Frontal cortex (tissue), 4 donors: Measurements from ENCODE around the gene INSIG1. TPM values are rescaled to one million over a fixed set of nuclear protein-coding genes. Genes with fewer than 3 reads are reported as not detected.

Experiments
- DNase-seq, 2 donors: peaks; one replicate each; pipeline ENCODE4 v3.0.0; 2012; ENCODE audit warnings: low spot score in 2 of 2
- FAIRE-seq: peaks from 2 replicates; lab custom pipeline; 2012; peaks lifted over from hg19 to GRCh38; lab: Jason Lieb, UNC
- total RNA-seq: library from RNA; depleted of rRNA; stranded (reverse); fragments of >200 nt; gene quantifications from one replicate; pipeline ENCODE4 v1.2.3, GENCODE V29; 2014
- donor health status: control.
- donor health status: control.
- donor health status: control.

Gene INSIG1
- total RNA-seq, 1 donor from 2014 or later = 105 TPM

GRCh38 chr7:155298288-155298833 is 683 bp downstream of the INSIG1 start:
- FAIRE-seq = no peak
- DNase-seq = no peak

DNA sequence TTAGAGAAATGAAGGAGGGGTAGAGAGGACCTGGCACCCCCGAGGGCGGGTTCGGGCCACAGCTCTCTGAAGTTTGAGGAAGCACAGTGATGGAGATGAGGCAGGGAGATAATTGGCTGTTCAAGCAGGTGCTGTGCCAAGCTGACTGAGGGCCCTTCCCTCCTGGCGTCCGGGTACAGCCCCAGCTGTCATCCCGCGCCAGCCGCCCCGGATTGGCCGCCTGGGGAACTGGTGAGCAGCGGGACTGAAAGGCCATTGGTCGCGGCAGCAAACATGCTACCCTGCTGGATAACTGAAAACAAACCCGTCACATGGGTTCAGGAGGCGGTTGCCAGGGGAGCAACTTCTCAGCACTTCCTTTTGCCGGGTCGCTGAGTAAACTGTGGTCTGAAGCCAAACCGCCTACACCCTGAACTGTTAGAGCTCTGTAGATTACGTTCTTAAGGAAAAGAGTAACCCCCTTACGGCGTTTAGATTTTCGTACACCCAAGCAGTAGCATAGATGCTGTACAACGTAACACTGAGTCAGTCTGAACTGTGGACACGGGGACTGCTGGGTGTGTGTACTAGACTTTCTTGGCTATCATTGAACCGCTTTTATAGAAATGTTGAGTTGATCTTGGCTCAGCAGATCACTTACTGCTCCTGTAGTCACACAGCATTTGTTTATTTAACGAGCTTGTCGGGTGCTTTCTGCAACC is 1.3 kb downstream of the INSIG1 start:
- FAIRE-seq = peak; percentile 79
- peak; percentile 85 to 87 for DNase-seq

GRCh38 chr7:155299535-155300202 is 2.0 kb downstream of the INSIG1 start:
- DNase-seq (no peak), FAIRE-seq (no peak)

DNA sequence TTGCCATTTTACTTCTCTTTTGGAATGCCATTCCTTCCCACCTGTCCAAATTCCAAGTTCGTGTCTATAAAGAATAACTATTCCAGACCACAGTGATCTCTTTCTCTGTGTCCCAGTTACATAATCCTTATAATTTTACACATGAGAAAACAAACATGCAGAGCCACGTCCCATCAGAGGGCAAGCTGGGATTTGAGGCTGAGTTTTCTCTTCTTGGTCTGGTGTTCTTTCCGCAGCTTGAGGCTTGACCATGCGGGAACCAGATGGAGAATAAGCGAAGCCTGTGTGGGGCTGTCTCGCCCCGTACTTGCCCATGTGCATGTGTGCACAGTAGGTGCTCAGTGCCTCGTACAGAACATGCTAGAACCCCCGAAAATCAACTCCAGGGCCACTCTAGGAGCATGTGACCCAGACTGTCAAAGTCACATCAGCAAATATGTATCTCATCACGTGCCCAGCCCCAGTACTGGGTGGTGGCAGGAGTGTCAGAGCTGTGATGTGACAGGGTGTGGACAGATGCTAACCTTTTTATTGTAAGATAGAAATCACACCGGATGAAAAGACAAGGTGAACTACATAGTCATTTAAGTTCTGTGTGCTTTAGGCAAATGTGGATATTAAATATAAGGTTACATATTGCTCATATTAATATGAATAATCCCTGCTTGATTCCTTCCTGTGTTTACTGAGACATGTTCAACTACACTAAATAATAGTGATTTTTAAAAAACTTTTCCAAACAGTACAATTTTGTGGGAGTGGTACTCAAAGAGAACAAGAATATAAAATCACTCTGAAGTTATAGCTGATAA is 3.2 kb downstream of the INSIG1 start:
- FAIRE-seq (no peak), DNase-seq (no peak)

GRCh38 chr7:155303039-155303593 is 5.4 kb downstream of the INSIG1 start:
- no peak for DNase-seq
- FAIRE-seq = no peak

- FAIRE-seq = no peak
- DNase-seq = no peak
These were observed 6.2 kb downstream of the INSIG1 start for GRCh38 chr7:155303897-155304296.

DNA sequence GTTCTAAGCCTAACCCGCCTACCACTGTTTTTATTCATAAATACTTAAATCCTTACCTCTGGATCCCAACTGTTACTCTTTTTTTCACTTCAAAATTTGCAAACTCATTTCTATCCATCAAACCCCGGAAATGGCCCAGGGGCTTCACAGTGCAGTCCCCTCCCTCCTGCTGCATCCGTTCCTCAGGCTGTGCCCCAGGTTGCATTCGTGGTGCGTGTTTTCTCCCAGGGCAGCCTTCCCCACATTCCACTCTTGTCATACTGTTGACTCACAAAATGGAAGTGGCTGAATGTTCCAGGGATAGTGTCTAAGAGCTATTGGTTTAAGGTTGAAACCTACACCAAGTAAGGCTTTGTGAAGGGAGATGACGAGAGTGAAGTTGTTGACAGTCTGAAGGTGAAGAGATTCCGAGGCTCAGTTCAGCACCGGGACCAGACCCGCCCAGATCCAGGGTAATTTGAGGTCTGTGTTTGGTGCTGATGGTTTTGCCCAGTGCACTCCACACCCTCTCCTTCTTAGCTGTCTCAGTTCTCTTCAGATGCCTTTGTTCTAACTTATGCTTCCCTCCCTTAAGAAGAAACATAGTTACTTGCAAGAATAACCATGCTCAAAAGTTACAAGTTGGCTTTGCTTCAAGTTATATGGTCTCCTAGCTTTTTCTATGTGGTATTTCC is 7.7 kb downstream of the INSIG1 start:
- FAIRE-seq (no peak), DNase-seq (no peak)

DNA sequence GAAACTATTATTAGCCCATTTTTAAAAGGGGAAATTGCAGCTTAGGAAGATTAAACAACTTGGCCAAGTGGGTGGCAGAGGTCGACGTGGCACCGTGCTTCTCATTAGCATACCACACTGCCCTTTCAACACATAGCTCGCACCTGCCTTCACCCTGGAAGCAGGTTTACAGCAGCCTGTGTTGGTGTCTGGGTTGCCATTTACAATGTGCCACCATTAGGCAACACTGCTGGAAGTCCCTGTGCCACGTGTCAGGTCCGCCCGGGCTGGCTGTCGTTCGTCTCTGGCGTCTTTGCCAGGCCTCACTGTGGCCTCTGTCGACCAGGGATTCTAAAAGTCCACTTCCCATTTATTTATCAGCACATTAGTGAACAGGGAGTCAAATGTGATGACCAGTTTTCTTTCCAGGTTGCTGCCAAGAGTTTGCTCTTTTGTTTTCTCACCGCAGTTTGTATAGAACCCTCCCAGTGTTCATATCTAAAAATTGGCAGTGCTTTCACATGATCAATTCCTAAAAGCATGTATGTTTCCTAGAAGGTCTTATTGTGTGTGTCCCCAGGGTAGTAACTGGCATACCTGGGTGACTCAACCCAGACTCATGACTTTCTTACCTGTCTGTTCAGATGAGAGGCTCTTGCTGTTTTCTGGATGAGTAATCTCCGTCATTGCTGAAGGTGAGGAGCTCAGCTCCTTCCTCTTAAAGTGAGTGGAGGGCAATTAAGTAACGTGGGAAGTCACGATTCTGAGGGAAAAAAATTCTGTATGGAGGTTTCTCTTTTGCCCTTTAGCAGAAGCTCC is 9.2 kb downstream of the INSIG1 start:
- FAIRE-seq (no peak), DNase-seq (no peak)

DNA sequence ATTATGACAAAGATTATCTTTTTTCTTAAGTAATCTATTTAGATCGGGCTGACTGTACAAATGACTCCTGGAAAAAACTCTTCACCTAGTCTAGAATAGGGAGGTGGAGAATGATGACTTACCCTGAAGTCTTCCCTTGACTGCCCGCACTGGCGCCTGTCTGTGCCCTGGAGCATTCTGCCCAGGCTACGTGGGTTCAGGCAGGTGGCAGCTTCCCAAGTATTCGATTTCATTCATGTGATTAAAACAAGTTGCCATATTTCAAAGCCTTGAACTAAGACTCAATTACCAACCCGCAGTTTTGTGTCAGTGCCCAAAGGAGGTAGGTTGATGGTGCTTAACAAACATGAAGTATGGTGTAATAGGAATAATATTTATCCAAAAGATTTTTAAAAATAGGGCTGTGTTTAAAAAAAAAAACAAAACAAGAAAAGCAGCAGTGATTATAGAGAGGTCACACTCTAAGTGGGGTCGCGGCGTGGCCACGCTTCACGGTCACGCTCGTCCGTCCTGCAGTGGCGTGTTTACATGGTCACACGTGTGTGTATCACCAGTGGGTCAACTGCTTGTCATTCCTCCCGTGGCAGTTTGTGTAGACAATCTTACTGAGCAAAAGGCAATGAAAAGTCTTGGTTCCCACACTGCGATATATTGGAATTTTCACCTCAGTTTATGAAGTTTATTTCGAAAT is 10.8 kb downstream of the INSIG1 start:
- DNase-seq = no peak
- no peak for FAIRE-seq

- no peak for DNase-seq
- no peak for FAIRE-seq
These were observed 11.3 kb downstream of the INSIG1 start for GRCh38 chr7:155309021-155309338.

DNA sequence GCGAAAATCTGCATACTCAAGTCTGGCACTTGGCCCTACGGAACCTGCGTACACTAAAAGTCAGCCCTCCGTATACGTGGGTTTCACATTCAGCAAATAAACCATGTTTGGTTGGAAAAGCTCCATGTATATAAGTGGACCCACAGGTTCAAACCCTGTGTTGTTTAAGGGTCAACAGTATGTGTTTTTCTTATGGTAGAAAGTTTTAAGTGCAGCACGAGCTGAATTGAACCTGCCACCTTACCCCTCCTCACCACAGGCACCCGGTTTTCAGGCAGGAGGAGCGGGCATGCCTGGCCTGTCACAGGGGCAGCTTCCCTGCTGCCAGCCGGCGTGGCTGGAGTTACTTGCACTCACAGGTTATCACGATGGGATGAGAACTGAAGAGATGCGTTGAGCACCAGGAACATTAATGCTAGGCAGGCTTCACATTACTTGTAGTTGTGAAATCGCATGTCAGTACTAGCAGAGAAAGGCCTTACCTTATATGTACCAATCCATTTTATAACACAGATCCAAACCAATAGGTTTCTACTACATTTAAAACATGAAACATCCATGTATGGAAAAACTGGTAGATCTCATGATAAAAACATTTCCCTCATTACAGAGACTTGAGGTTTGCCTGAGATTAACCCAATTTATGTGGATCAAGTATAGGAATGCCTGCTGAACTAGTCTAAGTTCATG is 12.9 kb downstream of the INSIG1 start:
- FAIRE-seq (no peak), DNase-seq (no peak)

DNA sequence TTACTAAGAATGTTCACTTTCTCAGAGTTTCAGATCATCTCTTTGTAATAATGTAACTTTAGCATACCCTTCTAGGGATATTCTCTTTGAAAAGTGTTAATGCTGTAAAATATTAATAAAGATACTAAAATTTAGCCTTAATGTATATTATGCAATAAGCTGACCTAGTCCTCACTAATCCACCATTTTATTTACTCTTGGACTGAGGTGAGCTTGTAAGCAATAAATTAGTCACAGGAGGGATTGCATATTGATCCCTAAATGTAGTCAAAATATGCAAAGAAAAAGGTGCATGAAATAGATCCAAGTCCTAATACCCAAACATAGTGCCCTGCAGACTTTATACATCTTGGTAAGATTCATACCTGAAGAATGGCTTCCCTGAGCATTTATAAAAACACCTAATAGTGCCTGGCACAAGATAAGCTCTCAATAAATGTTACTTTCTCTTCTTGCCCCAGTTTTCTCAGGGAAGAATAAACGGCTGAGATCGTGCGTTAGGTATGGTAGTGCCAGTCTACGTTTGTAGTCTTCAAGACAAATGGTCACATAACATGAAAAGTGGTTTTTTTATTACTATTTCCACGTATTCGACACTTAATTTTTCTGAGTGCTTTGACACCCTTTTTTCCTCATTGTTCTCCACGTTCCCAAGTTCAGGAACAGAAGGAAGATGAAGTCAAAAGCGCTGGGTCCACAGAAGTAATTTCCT is 14.3 kb downstream of the INSIG1 start:
- DNase-seq (no peak), FAIRE-seq (no peak)

DNA sequence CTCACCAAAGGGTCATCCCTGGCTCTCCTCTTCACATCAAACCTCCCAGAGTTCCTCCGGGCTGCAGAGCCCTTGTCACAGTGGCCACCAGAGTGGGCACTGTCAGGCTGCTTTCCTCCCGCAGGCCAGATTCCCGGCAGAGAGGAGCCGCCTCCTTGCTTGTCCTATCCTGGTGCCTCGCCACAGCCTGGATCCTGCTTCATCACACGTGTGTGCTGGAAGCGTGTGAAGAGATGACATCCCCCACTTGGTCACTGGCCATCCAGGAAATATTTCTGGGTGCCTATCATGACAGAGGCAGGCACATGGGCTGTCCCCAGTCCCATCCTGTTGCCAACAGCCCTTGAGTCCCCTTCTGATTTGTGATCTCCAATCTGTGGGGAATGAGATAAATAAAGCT is 15.0 kb downstream of the INSIG1 start:
- DNase-seq (no peak), FAIRE-seq (no peak)

DNA sequence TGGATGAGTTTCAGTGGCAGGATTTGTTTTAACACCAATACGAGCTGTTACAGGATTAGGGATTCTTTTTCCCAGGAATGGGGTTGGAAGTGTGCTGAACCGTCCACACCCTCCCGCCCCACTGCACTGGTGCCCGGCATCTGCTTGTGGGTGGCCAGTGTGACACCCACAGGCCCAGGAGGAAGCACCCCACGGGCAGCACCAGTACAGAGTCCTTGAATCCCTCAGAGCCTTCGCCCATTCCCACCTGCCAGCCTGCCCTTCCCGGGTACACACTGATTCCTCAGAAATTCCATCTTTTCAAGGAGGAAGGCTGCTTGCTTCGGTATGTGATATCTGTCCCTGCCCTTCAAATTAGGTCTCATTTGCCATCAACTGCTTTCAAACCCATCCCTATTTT is 15.4 kb downstream of the INSIG1 start:
- no peak for FAIRE-seq
- no peak for DNase-seq

- FAIRE-seq = no peak
- no peak for DNase-seq
These were observed 18.3 kb downstream of the INSIG1 start for GRCh38 chr7:155315977-155316376.

DNA sequence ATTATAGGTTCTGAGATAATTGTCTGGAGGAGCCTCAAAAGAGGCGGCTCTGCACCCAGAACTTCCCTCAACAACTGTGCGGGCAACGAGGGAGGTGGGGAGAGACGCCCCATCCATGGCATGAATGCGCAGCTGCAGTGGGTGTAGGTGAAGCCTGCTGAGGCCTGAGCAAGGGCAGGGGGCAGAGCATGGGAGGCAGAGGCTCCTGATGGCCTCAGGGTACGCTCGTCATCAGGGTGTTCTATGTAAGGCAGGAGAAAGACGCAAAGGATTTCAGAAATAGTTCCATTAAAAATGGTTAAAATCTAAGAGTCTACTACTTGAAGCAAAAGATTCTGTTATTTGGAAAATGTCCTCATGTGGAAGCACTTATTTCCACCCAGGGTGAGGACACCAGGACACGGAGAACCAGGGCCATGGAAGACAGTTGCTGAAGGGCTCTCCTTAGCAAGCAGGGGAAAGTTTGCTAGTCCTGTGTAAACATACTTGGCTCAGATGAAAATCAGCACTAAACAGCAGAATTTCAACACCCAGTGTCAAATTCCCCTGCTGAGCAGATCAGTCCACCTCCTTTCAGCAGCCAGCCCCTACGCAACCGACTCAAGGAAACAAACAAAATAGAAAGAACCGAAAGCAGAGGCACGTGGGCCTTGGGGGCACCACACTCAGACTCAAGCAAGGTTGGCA is 18.9 kb downstream of the INSIG1 start:
- FAIRE-seq = no peak
- no peak for DNase-seq

DNA sequence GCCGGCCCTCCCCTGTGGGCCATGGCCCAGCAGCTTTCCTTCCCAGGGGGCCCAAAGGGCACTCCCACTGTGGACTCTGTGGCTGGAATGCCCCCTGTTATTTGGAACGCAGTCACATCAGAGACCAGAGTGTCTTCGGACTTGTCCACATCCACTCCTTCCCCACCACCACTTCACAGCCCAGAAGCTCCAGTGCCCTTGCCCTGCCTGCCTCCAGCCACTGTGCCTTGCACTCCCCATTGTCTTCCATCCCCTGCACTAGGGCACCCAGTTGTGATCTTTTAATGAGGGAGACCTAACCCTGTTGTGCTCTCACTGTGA is 19.4 kb downstream of the INSIG1 start:
- no peak for DNase-seq
- FAIRE-seq = no peak
